OCI-LY1 (cell line): ENCODE results near the gene SLC9A9.

Source experiments
- H2AFZ ChIP-seq: fragments of 200-600 bp; sonication (generic), shearing (Covaris generic); 2 replicates; pipeline ENCODE4 v1.6.0; 2014; ENCODE audit warnings: antibody characterized with exemption, mild to moderate bottlenecking, low read length
- H3F3A ChIP-seq: fragments of 200-600 bp; sonication (generic), shearing (Covaris generic); 2 replicates; pipeline ENCODE4 v1.6.0; 2014; ENCODE audit warnings: mild to moderate bottlenecking, antibody characterized with exemption, low read length, moderate library complexity; ENCODE audit not compliant: insufficient read depth
- H3K27ac ChIP-seq: fragments of 200-600 bp; sonication (generic); 2 replicates; pipeline ENCODE4 v1.5.1; 2014; ENCODE audit warnings: low read length, mixed run types, mild to moderate bottlenecking, low read depth; ENCODE audit not compliant: poor library complexity, severe bottlenecking
- H3K27me3 ChIP-seq: fragments of 200-600 bp; sonication (generic); 2 replicates; pipeline ENCODE4 v1.6.0; 2014; ENCODE audit warnings: antibody characterized with exemption, mild to moderate bottlenecking, low read length, moderate library complexity; ENCODE audit not compliant: insufficient read depth
- H3K36me3 ChIP-seq: fragments of 200-600 bp; sonication (generic); 2 replicates; pipeline ENCODE4 v1.6.1; 2014; ENCODE audit warnings: mild to moderate bottlenecking, antibody characterized with exemption, low read length, moderate library complexity, mixed read lengths; ENCODE audit not compliant: insufficient read depth
- H3K4me1 ChIP-seq: fragments of 200-600 bp; sonication (generic); 2 replicates; pipeline ENCODE4 v1.5.1; 2014; ENCODE audit warnings: mild to moderate bottlenecking, low read length, moderate library complexity; ENCODE audit not compliant: insufficient read depth, severe bottlenecking
- H3K4me2 ChIP-seq: fragments of 200-600 bp; sonication (generic), shearing (Covaris generic); 2 replicates; pipeline ENCODE4 v1.6.1; 2014; ENCODE audit warnings: low read length
- H3K4me3 ChIP-seq: fragments of 200-600 bp; sonication (generic); 2 replicates; pipeline ENCODE4 v1.5.1; 2014; ENCODE audit warnings: low read length, low read depth, mild to moderate bottlenecking, mixed read lengths; ENCODE audit not compliant: poor library complexity, severe bottlenecking
- H3K79me2 ChIP-seq: fragments of 200-600 bp; shearing (Covaris generic); 2 replicates; pipeline ENCODE4 v1.6.1; 2016; ENCODE audit warnings: mixed run types, low read length, mixed read lengths; ENCODE audit not compliant: insufficient read depth
- H3K9ac ChIP-seq: fragments of 200-600 bp; sonication (generic), shearing (Covaris generic); 2 replicates; pipeline ENCODE4 v1.6.1; 2014; ENCODE audit warnings: mild to moderate bottlenecking, low read length, mixed read lengths
- H3K9me2 ChIP-seq: fragments of 200-600 bp; sonication (generic), shearing (Covaris generic); 2 replicates; pipeline ENCODE4 v1.6.1; 2014; ENCODE audit warnings: low read depth, mild to moderate bottlenecking, low read length, mixed read lengths
- H3K9me3 ChIP-seq: fragments of 200-600 bp; shearing (Covaris generic); 2 replicates; pipeline ENCODE4 v1.6.1; 2014; ENCODE audit warnings: low read length, mixed read lengths
- H4K20me1 ChIP-seq: fragments of 200-600 bp; sonication (generic), shearing (Covaris generic); 2 replicates; pipeline ENCODE4 v1.6.0; 2016; ENCODE audit warnings: mild to moderate bottlenecking, low read length; ENCODE audit not compliant: insufficient read depth
- EZH2 ChIP-seq: fragments of 200-600 bp; sonication (generic), shearing (Covaris generic); IDR thresholded peaks from 2 replicates; pipeline ENCODE4 v1.8.0; 2017; ENCODE audit warnings: borderline replicate concordance, mixed run types, mild to moderate bottlenecking, antibody characterized with exemption, low read length, moderate library complexity, mixed read lengths
- TF ChIP-seq, protein P1 (sequence below): fragments of 200-600 bp; sonication (generic), shearing (Covaris generic); IDR thresholded peaks from 2 replicates; pipeline ENCODE4 v1.5.1; 2017; ENCODE audit warnings: mild to moderate bottlenecking, antibody characterized with exemption, low read length, moderate library complexity, mixed read lengths

SLC9A9 gene

DNA sequence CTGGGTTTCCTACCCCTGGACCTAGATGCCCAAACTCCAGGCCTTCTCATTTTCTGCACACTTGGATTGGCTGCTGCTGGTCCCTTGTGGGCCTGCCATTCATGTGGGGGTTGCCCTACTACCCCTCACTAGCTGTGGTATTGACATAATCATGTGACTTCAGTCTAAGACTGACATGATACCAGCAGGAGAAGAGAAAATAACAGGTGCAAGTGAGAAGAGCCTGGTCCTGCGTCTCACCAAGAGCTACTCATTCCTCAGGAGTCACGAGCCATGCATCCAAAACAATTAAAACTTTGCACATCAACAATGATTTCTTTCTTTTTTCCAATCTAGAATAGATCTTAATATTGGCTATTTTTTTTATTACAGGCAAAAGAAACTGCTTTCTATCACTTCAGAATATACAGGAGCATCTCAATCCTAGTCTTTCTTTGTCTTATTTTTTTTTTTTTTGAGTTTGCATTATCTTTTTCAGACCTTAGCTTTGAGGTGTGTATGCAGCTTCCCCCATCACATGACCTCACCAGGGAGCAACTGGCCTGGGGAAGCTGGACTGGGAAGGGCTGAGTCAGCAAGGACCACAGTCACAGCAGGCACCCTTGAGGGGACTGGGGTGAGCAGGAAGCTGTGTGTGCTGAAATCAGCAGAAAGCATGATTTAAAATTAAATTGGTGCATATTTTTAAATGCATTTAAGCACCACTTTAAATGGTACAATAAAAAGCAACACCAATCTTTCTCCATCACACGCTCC, 27.6 kb downstream of the SLC9A9 start:
- H3K9me2 ChIP-seq = no peaks in the 10 kb centered on the region; the same call in 1 of the 2 replicates
- H3K9ac ChIP-seq = no peak overlapping the region
- no peaks in the 10 kb centered on the region for H3K79me2 ChIP-seq
- H3K9me3 ChIP-seq = no peaks in the 10 kb centered on the region
- no peaks in the 10 kb centered on the region for H4K20me1 ChIP-seq
- no peak for TF ChIP-seq EZH2
- TF ChIP-seq, protein P1, sequence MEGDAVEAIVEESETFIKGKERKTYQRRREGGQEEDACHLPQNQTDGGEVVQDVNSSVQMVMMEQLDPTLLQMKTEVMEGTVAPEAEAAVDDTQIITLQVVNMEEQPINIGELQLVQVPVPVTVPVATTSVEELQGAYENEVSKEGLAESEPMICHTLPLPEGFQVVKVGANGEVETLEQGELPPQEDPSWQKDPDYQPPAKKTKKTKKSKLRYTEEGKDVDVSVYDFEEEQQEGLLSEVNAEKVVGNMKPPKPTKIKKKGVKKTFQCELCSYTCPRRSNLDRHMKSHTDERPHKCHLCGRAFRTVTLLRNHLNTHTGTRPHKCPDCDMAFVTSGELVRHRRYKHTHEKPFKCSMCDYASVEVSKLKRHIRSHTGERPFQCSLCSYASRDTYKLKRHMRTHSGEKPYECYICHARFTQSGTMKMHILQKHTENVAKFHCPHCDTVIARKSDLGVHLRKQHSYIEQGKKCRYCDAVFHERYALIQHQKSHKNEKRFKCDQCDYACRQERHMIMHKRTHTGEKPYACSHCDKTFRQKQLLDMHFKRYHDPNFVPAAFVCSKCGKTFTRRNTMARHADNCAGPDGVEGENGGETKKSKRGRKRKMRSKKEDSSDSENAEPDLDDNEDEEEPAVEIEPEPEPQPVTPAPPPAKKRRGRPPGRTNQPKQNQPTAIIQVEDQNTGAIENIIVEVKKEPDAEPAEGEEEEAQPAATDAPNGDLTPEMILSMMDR = no peak
- H3K4me3 ChIP-seq = no peak overlapping the region
- no peak overlapping the region for H3K4me2 ChIP-seq
- no peaks in the 10 kb centered on the region for H3K27me3 ChIP-seq
- H3K4me1 ChIP-seq = no peaks in the 10 kb centered on the region
- no peaks in the 10 kb centered on the region for H3F3A ChIP-seq
- no peak overlapping the region for H2AFZ ChIP-seq
- no peaks in the 10 kb centered on the region for H3K36me3 ChIP-seq
- no peak overlapping the region for H3K27ac ChIP-seq

DNA sequence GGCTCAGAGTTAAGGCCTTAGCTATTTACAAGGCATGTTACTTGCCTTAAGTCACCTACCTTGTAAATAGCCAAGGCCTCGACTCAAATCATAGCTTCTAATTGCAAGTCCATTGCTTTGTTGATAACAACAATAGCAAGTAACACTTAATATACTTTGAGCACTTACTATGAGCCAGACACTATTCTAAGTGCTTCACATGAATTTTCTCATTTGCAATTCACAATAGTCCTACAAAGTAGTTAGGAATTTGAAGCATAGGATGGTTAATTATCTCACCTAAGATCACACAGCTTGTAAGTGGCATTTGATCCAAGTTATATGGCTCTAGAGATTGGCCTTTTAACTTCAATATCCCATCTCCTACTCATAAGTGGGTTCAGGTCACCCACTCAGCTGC, 28.4 kb downstream of the SLC9A9 start:
- no peaks in the 10 kb centered on the region for H3F3A ChIP-seq
- no peak overlapping the region for H3K27ac ChIP-seq
- H2AFZ ChIP-seq = no peak overlapping the region
- H3K4me2 ChIP-seq = no peak overlapping the region
- H3K9ac ChIP-seq = no peak overlapping the region
- H3K27me3 ChIP-seq = no peaks in the 10 kb centered on the region
- H3K4me3 ChIP-seq = no peak overlapping the region
- no peaks in the 10 kb centered on the region; the same call in 1 of the 2 replicates for H3K9me2 ChIP-seq
- H3K36me3 ChIP-seq = no peaks in the 10 kb centered on the region
- H3K4me1 ChIP-seq = no peaks in the 10 kb centered on the region
- TF ChIP-seq, protein P1 = no peak
- no peak for TF ChIP-seq EZH2
- no peaks in the 10 kb centered on the region for H4K20me1 ChIP-seq
- no peaks in the 10 kb centered on the region for H3K79me2 ChIP-seq
- H3K9me3 ChIP-seq = no peaks in the 10 kb centered on the region

DNA sequence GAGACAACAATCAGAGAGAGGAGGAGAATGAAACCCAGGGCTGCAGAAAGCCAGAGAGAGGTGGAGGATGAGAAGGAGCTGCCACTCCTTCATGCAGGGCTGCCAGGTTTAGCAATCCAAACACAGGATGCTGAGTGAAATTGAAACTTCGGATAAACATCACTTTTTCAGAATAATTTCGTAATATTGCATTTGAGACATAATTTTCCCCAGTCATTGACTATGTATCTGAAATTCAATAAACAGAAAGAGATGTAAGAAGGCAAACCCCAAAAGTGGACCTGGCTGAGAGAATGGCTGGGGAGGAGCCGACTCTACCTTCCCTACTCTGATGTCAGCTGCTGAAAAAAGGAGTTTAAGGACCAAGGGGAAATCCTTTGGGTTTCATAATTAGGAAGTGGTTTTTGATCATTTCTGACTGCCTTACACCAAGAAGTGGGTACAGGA, 33.8 kb downstream of the SLC9A9 start:
- no peak overlapping the region for H3K4me2 ChIP-seq
- H4K20me1 ChIP-seq = no peaks in the 10 kb centered on the region
- H3K27me3 ChIP-seq = 0 out of 2 replicates have a peak, but pooled peaks cover 12% of the 10 kb centered on the region
- no peaks in the 10 kb centered on the region for H3F3A ChIP-seq
- H3K4me1 ChIP-seq = no peaks in the 10 kb centered on the region
- no peaks in the 10 kb centered on the region; the same call in 1 of the 2 replicates for H3K9me2 ChIP-seq
- no peak overlapping the region for H3K4me3 ChIP-seq
- no peaks in the 10 kb centered on the region for H3K36me3 ChIP-seq
- H3K9ac ChIP-seq = no peak overlapping the region
- H3K27ac ChIP-seq = no peak overlapping the region
- no peaks in the 10 kb centered on the region for H3K79me2 ChIP-seq
- TF ChIP-seq, protein P1 = no peak
- no peak for TF ChIP-seq EZH2
- no peak overlapping the region for H2AFZ ChIP-seq
- H3K9me3 ChIP-seq = no peaks in the 10 kb centered on the region
